GM21390 (cell line): ENCODE data around the gene PROKR2.

Source experiments
- ATAC-seq: cut with Tn5 transposase; IDR thresholded peaks from one replicate; pipeline ENCODE4 v1.9.1; 2021; ENCODE audit not compliant: unreplicated experiment

PROKR2 gene

DNA sequence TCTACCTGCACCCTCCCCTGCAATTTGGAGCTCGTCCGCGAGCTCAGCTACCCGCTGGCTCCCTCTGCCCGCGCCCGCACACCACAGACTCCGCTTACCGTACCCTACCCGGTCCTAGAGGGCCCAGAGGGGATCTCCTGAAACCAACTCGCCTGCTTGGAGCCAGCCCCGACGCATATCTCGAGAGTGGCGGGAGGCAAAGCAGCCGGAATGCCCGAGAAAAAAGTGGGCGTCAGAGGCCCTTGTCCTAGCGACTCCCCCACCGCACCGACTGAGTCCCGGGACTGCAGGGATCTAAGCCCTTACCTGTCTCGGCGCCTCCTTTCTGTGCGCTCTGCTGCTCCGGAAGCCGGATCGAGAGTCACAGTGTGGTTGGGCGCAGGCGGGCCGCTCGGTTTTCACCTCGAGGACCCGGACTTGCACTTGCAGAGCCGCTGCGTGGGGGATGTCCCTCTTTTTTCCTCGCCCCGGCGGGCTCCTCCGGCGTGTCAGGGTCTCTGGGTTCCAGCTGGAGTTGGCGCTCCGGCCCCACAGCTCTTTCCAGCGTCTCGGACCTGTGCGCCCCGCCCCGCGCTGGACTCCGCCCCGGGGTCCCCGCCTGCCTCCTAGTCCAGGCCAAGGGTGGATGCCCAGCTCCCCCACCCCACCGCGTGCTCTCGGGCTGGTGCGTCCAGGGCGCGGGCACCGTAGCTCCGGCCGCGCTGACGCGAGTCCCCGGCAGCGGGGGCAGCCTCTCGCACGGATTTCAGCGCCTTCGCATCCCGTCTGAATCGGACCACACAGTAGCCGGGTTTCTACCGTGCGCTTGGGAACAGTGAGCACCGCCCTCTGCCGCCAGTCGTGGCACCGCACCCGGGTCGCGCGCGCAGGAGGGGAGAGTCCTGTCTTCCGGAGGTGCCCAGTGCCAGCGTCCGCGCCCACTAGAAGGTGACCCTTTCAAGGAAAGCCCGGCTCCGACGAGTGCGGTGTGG, at the start of gene PROKR2:
Gene PROKR2 (minus strand): TSS at position 767 of the 971 bp plus-strand sequence. CDS start 2,585 bp downstream, outside the sequence.
- no peak for ATAC-seq

DNA sequence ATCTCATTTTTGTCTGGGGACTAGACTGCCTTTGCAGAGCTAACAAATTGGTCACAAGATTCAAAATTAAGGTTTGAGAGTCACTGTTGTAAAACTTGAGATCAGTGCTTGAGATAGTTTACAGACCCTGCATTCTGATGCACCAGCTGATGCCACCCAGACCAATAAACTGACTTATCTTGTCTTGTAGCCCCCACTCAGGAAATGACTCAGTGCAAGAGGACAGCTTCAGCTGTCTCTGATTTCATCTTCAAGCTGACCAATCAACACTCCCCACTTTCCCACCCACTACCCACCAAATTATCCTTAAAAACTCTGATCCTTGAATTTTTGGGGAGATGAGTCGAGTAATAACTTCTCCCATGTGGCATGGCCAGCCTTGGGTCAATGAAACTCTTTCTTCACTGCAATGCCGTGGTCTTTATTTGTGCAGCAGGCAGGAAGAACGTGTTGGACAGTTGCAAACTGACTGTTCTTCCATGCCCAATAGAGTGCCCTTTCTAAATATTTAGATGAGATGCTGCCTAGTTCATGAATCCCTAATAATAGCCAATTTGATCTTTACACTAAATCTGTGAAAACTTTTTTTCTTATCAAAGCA, 48.3 kb upstream of the PROKR2 start:
- no peak for ATAC-seq

- ATAC-seq, result no peak
These were observed 47.5 kb upstream of the PROKR2 start for GRCh38 chr20:5364136-5364821.

DNA sequence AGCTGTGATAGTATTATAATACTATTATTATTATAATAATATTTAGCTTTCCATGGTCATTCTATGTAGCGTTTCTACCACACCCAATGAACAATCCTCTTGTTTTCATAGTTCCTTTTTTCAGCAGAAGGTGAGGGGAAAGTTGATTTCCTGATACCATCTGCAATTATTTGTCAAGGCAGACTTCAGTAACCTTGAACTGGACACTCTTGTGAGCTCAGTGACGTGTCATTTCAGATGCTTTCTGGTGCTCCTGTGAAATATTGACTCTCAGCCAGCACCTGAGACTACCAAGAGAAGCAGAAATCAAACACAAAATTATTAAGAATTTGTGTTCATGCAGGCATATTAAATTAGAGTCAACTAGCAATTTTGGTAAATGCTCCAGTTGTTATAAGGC, 46.0 kb upstream of the PROKR2 start:
- ATAC-seq, result no peak

DNA sequence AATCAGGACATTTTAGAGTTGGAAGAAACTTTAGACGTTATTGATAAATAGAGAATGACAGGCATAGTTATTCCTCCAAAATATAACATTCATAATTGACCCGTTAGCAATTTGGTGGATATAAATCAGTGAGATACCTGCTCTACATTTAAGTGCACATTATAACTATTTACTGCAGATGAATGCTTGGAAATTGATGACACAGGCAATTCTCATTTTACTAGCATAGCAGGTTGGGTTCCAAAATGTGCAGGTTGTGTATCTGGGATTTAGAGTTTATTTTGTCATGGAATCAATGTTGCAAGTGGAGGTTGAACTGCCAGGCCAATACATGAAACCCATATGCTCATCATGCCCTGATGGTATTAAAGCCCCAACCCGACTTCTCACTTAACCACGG, 44.4 kb upstream of the PROKR2 start:
- no peak for ATAC-seq

GRCh38 chr20:5357946-5358345, 41.2 kb upstream of the PROKR2 start:
- ATAC-seq, result no peak

GRCh38 chr20:5356941-5357340, 40.2 kb upstream of the PROKR2 start:
- no peak for ATAC-seq

DNA sequence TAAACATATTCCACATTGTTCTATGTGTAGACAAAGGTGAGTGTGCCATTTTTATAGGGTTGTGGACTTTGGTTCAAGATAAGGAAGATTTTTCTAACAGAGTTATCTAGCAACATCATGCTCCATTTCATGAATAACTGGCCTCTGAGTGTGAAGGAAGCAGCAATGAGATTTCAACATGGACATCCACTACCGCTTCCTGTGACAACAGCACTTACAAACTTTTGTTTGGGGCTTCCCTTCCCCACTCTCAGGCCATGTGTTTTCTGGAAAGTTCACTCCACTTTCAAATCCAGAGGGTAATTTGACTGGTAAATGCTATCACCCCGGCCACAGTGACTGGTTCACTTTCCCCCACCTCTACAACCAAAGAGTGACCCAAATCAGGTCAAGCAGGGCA, 38.1 kb upstream of the PROKR2 start:
- ATAC-seq, result no peak

- ATAC-seq, result no peak
These were observed 37.1 kb upstream of the PROKR2 start for GRCh38 chr20:5353624-5354496.

DNA sequence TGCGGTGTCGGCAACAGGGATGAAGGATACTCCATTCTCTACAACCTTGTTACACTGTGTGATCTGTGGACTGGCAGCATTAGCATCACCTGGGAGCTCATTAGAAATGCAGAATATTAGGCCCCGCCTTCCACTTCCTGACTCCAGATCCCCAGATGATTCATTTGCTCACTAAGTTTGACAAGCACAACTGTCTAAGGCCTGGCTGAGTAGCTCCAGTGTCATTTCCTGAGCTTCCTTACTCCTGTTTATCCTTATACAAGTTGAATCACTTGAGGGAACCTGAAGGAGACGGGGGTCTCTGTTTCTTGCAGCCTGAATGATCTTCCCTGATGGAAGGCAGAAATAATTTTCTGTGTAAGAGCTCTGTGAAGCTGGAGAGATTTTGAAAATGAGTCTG, 32.7 kb upstream of the PROKR2 start:
- ATAC-seq, result no peak

DNA sequence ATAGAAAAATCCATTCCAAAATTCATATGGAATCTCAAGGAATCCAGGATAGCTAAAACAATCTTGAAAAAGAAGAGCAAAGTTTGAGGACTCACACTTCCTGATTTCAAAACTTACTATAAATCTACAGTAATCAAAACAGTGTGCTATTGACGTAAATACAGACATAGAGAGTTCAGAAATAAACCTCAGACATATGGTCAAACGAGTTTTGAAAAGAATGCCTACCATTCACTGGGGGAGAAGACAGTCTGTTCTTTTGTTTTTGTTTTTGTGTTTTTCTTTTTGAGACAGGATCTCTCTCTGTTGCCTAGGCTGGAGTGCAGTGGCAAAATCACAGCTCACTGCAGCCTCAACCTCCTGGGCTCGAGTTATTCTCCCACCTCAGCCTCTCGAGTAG, 25.3 kb upstream of the PROKR2 start:
- ATAC-seq, result no peak

DNA sequence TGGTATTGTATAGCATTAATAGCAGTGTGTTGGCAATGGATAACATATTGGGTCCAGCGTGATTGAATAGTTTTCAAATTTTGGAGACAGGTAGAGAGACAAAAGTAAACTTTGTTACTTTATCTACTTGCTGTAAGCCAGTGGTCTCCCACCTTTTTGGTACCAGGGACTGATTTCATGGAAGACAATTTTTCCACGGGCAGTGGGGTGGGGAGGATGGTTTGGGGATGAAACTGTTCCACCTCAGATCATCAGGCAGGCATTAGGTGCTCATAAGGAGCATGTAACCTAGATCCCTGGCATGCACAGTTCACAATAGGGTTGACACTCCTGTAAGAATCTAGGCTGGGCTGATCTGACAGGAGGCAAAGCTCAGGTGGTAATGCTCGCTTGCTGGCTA, 14.6 kb upstream of the PROKR2 start:
- ATAC-seq, result no peak

- no peak for ATAC-seq
These were observed 11.5 kb upstream of the PROKR2 start for GRCh38 chr20:5328268-5328667.

GRCh38 chr20:5327356-5327755, 10.6 kb upstream of the PROKR2 start:
- ATAC-seq, result no peak

- no peak for ATAC-seq
These were observed 957 bp downstream of the PROKR2 start for GRCh38 chr20:5315807-5316187.

- ATAC-seq, result no peak
These were observed 2.8 kb downstream of the PROKR2 start for GRCh38 chr20:5313916-5314315.

DNA sequence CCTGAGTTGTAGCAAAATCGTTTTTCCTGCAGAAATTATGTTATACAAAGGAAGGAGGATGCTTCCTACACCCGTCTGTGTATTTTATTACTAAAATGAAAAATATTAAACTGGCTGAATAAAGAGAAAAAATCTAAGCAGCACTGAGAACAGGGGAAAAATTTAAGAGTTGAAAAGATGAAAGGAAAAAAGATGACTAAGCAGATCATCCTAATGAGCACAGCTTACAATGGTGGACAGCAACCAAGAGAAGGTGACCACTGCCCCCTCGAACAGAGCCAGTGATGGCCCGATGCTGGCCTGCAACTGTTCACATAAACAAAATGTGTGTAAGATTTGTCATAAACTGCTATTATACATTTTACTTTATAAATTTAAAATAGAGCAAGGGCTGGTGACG, 4.2 kb downstream of the PROKR2 start:
- ATAC-seq, result no peak

DNA sequence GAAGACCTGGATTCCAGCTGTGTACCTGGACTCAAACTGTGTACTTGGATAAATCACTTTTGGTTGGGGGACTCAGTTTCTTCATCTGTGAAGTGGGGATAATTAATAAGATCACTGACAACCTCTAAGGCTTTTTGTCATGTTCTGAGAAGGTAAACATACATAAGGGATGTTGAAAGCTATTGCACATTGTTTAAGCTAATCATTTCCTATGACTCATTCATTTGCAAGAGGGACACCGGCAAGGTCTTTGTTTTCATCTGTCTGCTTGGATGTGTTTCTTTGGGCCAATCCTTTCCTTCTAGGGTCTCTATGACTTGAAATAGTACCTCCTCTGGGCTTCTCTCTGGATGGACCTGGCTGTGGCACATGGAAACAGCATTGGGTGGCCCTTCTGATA, 6.8 kb downstream of the PROKR2 start:
- ATAC-seq, result no peak

DNA sequence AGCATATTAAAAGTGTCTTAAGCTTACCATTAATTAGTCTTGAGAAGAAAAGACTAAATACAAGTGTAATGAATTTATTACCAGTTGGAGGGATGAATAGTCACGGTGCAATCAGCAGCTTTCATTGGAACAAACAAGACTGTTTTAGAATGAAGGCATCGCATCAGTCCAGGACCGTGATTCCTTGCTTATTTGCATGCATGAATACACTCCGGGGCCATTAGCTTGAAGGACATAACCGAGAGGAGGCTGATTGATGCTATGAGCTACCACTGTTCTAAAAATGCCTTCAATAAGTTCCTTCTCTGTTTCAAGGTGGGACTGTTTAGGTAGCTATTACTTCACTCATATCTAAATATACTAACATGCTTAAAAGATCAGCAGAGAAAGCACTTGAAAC, 17.9 kb downstream of the PROKR2 start:
- ATAC-seq, result no peak

DNA sequence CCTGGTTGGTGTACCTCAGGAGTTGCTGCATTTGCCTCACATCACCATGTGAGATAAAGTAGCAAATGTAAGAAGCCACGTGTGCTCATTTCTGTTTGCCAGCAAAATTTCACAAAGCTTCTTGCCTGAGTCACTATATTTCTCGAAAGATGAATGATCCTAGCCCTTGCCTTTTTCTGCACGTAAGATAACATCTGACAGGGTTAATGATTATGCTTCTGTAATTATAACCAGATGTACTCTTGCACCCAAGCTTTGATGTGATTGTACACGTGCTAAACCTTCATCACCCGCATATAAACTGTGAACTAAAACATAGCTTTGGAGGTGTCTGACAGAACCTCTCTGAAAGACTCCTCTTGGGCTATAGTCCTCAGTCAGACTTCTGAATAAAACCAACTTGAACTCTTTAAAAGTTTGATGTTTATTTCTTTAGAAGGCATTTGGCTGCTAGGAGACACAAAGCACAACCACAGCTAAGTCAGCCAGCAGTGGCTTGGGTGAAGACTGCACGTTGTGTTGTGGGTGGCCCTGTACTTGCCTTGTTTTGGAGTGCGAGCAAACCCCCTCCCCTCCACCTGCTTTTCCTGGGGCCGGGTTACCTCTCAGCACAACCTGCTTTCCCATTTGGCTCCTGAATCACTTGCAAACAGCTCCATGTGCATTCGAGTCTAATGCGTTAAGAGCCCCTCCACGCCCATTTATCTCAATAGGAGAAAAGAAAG, 19.3 kb downstream of the PROKR2 start:
- ATAC-seq, result no peak
